Activated CD4-positive, alpha-beta T cell treated with anti-CD3 and anti-CD28 coated beads for 1 hour (primary cell): ENCODE results near the gene DOK3.
A peak's percentile ranks its signal among the peaks of the same experiment; 100 is the strongest.

Source experiments
- DNase-seq: peaks from one replicate; pipeline ENCODE4 v3.0.0-alpha.2; 2020

DOK3 gene

DNA sequence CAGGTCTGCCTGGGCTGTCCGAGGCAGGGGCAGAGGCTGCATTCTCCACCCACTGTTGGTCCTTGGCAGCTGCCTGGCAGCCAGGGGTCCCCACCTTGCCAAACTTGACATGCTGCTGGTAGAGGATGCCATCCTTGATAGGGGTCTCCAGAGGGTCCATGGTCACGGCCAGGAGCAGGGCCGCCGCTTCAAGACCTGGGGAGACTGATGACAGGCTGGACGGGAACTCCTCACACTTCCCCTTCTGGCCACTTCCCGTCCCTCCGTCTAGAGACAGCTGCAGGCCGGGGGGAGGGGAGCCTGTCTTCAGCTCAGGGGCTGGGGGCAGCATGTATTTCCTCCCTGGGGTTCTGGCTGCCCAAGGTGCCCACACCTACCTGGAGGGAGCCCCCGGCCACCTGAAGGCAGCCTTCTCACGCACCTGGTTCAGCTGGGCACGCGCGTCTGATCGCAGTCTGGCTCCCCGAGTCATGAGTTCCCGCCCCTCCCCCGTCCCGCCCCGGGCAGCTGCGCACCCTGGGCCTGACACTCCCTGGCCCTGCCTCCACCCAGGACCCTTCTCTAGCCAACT, at the start of gene DOK3:
TSS of gene DOK3 (minus strand) at position 446 of the 571 bp plus-strand sequence. CDS start at position 160, 286 bp downstream.
- no peak for DNase-seq

- DNase-seq: no peak
Measured at GRCh38 chr5:177557796-177558195, 48.2 kb upstream of the DOK3 start.

GRCh38 chr5:177557041-177557647, 47.5 kb upstream of the DOK3 start:
- DNase-seq: no peak

GRCh38 chr5:177555665-177556064, 46.0 kb upstream of the DOK3 start:
- no peak for DNase-seq

DNA sequence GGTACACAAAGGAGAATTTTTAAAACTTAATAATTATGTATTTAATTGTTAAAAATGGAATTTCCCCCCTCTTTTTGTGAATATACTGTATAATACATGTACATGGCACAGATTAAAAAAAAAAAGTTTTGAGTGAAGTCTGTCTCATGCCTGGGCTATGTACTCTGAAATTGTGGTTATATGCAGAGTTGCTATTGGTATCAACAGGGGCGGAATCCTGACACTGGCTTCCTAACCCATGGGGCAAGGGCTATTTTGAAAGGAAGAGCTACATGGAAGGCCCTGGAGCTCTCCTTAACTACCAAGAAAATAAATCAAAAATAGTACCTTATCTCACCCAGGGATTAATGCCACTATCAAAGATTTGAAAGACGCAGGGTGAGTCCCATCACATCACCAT, 45.6 kb upstream of the DOK3 start:
- DNase-seq: no peak

GRCh38 chr5:177554474-177555111, 45.0 kb upstream of the DOK3 start, which contains the start of gene FAM193B:
TSS of gene FAM193B (minus strand) at chr5:177554563. CDS start at chr5:177554458, 105 bp downstream.
- peak; percentile 93 for DNase-seq

DNA sequence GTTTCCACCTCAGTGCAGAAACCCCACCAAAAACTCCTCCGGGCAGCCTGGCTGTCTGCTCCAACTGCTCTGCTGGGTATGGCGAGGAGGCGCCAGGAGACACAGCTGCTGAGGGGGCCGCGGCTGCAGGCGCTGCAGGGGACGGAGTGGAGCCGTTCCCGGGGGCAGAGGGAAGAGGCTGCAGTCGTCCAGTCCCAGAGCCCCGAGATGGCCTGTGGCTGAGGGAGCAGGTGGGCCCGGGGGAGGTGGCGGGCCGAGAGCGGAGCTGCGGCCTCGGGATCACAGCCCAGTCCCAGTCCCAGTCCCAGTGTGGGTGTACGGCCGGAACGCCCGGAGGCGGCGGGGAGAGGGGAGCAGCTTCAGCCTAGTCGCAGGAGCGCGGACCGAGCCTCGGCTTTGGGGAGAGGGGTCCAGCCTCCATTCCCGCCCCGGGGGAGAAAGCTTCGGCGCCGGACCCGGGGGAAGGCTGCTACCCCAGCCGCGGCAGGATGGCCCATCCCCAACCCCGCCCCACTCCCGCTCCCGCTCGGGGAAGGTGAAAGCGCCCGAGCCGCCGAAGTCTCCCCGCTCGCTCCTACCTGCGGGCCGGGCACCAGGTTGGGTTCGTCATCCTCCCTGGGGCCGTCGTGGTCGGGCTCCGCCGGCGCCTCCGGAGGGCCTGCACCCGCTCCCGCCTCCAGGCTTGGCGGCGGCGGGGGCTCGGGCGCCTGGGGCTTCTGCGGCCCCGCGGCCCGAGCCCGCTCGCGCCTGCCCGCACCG, 44.2 kb upstream of the DOK3 start:
- peak; percentile 19 for DNase-seq

DNA sequence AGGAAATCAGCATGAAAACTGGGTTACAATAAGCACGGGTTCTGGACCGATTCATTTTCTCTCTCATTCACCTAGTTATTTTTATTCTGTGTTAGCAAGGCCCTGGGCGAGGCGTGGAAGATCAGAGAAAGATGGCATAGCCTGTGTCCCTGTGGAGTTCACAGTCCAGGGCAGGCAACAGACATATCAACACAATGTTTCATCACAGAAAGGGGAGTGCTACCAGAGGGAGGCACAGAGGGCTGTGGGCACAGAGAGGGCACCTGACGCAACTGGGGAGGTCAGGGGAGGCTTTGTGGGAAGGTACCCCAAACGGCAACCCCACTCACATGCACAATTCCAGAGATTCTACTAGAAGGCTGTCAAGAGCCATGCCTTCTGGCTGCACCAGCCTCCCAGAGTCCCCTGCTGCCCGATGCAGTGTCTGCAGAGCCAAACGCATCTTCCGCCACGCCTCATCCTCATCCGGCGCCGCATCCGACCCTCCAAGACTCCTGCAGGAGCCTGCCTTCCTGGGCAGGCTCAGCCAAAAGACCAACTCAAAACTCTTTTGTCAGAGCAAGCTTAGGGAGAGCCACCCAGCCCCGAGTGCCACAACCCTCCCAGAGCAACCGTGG, 43.3 kb upstream of the DOK3 start:
- no peak for DNase-seq

GRCh38 chr5:177550122-177550521, 40.5 kb upstream of the DOK3 start:
- DNase-seq: no peak

- DNase-seq: no peak
Measured at GRCh38 chr5:177548495-177548894, 38.9 kb upstream of the DOK3 start.

GRCh38 chr5:177547736-177548135, 38.1 kb upstream of the DOK3 start:
- no peak for DNase-seq

DNA sequence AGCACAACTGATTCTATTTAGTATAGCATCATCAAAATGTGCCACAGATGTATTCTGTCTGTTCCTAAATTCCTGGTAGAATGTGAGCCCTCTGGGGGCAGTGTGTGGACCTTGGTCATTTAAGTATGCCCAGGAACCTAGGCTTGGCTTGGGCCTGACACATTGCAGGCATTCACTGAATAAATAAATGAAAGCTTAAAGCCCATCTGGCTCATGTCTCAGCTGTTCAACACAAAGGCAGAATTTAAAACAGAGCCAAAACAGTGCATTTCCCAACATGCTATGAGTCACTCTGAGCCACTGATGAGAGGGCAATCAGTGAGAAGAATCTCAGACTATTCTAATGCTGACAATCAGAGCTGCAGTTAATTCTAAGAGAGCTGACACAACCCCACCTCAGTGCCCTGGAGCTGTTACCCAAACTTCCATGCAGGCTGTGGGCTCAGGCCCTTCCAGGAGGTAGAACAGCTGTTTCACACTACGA, 36.7 kb upstream of the DOK3 start:
- DNase-seq: no peak

- no peak for DNase-seq
Measured at GRCh38 chr5:177545487-177546257, 36.0 kb upstream of the DOK3 start.

GRCh38 chr5:177542816-177543465, 33.3 kb upstream of the DOK3 start:
- no peak for DNase-seq

- DNase-seq: no peak
Measured at GRCh38 chr5:177540438-177540837, 30.8 kb upstream of the DOK3 start.

GRCh38 chr5:177539411-177539810, 29.8 kb upstream of the DOK3 start:
- DNase-seq: no peak

GRCh38 chr5:177538876-177539275, 29.2 kb upstream of the DOK3 start:
- DNase-seq: no peak

DNA sequence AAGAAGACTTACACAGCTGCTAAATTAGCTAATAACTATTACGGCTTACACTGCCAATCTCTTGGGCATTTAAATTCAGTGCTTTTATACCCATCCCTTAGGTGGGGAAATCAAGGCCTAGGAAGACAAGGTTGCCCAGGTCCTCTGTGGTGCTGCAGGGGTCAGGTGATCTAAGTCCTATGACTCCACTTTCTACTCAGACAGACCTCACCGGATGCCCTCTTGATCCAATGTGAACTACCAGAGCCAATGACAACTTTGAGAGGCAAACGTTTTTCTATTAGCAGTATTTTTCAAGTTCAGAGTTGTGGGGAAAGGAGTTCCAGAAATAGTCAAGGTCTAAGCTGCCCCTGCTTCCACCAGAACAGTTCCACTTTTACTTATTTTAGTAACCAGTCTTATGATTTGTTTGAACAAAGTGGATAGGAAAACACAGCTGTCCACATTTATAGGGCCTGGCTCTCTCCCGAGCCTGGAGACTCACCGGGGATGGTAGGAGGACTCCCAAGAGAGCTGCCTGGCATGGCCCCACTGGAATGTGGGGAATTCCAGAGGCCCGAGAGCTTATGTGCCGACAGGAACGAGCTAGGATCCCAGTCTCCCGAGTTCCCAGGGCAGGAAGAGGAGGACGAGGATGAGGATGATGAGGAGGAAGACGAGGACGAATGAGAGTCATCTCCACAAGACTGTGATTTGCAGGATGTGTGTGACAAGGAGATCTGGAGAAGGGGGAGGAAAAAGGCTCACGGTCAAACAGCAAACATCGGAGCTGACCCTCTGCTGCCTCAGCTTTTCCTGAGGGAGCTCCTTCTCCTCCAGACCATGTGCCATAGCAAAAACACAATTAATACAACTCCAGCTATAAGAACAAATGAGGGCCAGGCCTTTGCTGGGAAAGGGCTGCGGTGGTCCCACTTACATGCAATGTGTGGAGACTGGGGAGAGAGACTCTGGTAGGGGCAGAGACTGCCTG, 28.0 kb upstream of the DOK3 start:
- DNase-seq: no peak

DNA sequence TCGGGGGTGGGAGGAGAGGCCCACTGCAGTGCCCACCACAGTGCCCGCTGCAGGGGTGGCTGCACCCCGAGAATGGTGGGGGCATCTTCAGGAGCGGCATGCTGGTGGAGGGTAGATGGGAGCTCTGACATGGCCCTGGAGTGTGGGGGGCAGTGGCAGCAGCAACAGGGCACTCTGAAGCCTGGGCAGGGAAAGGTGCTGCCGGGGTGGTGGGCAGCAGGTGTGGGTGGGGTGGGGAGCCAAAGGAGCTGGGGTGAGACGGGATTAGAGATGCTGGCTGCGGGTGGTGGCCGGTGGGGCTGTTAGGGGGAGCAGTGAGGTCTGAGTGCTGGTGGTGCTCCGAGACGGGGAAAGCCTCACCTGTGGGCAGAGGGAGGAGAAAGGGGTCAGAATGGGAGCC, 26.8 kb upstream of the DOK3 start:
- DNase-seq: no peak

- DNase-seq: no peak
Measured at GRCh38 chr5:177535125-177535524, 25.5 kb upstream of the DOK3 start.
